GM21717 (cell line): Measurements from ENCODE around the gene GRM5.

Experiments
- ATAC-seq: cut with Tn5 transposase; IDR thresholded peaks from one replicate; pipeline ENCODE4 v1.9.1; 2021; ENCODE audit warnings: mild to moderate bottlenecking, moderate library complexity; ENCODE audit not compliant: unreplicated experiment

The GRM5 gene

DNA sequence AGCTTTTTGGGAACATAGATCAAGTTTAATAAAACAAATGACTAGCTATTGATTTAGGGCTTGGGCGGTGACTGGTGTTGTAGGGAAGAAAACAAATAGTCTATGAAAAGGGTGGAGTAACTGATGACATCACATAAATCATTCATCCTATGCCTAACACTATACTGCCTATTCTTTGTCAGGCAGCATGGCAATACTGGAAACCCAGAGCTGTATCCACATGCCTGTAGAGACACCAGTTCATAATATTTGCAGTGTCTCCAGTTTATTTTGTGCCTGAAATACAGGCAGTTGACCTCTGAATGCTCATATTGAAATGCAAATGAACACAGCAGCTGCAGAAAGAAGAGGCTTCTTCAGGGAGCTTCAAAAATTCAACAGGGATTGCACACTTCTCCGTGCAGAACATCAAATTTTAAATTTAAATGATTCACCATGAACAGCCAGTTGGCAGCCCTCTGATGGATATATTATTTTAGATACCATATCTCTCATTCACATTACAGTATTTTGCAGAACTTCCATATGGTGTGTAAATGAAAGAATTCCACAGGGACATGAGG lies 445.1 kb downstream of the GRM5 start:
- ATAC-seq: no peak

DNA sequence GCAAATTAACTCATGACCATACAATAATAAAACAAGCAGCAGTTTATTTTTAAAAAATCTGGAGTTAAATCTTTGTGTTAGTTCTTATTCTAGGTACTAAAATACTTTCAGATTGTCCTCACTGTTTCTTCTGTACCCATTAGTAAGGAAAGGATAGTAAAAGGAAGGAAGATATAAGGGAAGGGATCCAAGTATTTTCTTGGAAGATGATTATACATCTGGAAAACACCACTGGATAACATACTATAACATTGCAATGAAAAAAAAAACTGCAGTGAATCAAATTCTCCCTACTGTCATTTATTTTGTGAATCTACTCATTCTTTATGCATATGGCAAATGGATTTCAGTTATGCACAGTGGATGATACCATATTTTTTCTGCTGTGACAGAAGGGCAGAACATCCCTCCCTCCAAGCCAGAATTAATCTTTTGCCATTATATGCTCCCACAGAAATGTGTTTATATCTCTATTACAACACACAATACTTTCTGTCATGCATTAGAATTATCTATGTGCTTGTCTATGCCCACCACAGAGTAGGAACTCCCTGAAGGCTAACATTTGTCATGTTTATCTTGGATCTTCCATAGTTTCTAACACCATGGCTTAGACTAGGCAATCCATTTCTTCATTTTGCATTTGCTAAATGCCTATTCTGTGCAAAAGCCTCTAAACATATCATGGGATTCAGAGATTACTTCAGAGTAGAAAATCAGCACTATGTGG lies 446.0 kb downstream of the GRM5 start:
- no peak for ATAC-seq

DNA sequence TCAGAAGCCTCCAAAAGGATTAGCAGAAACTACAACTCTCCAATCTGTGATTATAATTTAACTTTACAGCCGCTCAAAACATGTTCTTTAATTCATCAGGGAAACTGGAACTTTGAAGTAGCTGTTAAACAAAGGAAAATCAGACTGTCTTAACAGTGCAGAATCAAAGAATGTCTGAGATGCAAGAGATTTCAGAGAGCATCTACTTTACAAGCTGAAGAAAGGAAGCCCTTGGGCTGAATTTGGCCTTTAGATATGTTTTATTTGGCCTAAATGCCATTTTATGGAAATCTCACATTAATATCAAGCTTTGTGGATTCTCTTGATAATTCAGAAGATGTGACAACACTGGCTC lies 446.7 kb downstream of the GRM5 start:
- ATAC-seq: no peak

DNA sequence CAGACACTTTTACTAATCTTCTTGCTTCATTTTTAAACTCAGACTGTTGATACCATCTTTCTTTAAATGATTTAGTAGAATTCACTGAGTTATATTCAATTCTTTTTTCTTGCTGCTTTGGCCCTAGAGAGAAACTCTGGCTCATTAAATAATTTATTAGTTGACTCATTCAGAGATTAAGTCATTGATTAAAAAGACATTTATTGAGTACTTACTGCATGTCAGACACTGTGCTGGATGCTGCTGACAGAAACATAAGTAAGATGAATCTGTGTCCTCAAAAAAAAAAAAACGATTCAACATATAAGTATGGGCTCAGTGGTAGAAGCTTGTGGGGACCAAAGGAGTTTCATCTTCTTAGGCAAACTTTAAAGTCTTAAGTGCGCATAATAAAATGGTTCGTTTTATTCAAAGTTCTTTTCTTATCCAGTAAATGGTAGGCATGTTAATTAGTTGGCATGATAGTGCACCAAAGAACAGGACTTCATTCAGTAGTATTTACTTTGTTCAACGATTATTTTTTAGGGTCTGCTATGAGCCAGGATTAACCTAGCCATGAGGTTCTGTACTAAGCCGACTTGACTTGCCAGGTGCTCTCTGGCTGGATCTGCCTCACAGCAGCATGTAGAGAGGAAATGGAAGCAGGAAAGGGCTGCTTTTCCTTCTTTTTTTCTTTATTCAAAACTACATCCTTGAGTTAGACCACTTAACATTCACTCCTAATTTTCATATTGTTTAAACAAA lies 447.3 kb downstream of the GRM5 start:
- ATAC-seq: no peak

DNA sequence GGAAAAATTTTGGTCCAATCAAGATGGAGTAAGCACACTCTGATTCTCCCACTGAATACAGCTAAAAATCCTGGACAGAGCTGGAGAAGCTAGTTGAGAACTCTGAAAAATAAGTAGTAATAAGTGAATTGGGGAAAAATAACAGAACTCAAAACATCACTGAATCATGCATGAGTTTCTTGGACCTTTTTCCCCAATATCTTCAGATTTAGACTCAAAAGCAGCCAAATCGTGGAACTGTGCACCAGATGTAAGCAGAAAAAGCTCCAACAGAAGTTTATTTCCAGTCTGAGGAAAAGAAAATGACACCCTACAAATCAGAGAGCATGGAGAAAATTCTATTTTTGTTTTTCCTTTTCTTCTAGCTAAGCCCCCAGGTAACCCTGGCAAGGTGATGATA lies 448.6 kb downstream of the GRM5 start:
- ATAC-seq: no peak

DNA sequence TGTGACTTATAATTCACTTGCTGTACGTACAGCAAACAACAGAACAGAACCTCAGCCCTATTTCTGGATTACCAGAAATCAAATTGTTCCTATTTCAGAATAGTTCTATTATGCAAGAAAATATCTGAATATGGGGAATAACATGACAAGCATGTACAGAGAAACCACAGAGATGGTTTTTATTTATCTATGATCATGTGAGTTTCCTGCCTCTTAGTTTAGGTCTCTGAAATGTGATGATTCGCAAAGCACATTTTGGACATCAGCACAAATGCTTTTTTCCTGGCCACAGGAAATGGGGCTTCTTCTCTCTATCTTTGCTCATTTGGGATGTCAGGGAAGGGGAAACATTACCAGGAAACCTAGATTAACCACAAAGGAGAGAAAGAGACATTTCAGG lies 461.5 kb downstream of the GRM5 start:
- ATAC-seq: no peak

DNA sequence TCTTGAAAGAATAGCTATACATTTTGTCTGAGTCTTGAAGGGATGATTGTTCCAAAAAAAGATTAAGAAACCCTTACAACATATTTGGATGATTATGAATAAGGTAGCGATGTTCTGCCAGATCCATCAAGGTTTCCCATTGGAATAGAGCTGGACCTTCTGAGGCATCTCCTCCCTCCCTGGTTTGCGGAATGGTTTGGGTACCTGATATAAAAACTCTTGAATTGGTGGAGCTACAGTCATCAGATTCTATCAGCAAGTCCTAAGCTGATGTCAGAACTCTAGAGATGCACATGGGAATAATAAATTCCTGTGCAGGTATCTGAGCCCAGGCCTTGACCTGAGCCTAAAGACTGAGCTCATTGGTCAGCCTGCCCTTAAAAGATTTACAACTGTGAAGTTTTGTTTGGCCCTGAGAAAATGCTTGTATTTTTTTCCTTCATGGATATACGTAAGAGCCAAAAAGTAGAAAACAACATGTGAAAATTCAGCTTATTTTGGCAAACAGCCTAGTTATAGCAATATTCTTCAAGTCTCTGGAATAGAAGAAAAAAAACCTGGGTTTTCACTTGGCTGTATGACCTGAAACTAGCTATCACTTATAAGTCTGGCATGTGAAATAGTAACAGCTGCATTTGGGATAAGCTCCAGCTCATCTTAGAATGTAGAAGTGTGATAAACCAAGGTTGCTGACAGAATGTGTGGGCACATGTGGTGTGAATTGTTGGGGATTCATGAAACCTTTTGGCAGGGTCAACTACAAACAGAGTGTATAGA lies 462.5 kb downstream of the GRM5 start:
- no peak for ATAC-seq

GRCh38 chr11:88597387-88597786 lies 468.4 kb downstream of the GRM5 start:
- ATAC-seq: no peak

DNA sequence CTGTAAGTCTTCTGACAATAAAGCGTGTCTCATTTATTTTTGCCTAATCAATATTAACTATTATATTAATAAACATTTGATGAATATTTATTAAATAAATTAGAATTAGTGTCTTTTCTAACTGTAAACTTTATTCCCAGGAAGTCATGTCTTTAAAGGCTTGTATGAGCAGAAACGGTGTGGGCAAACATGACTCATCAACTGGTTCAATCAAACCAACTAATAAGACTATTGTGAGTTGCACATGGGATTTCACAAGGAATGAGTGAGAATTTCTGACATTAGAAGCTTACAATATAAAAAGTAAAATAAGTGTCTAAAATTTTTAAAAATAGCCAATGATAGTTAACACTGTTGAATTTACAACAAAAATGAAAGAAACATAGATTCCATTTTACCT lies 469.0 kb downstream of the GRM5 start:
- no peak for ATAC-seq

DNA sequence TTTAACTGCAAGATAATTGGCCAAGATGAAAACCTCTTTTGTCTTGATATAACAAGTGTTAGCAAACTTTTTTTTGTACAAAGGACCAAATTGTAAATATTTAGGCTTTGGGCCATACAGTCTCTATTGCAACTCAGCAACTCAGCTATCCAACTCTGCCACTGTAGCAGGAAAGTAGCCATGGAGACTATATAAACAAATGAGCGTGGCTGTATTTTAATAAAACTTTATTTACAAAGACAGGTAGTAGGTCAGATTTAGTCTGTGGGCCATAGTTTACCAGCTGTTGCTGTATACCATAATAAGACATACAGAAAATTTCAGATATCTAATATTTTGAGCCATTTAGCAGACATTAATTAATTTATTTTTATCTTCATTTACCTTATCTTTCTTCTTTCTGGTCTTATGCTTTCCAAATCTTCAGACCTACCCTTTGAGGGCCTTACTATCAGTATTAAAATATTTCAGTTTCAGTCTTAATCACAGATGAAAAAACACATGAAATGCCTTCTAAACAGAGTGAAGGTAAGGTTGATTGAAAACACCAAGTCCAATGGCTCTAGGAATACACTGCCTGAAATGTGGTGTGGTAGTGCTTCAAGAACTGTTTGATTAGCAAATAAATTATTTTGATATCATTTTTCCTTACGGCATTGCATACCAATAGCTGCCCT lies 471.4 kb downstream of the GRM5 start:
- no peak for ATAC-seq

GRCh38 chr11:88590361-88590760 lies 475.4 kb downstream of the GRM5 start:
- no peak for ATAC-seq

DNA sequence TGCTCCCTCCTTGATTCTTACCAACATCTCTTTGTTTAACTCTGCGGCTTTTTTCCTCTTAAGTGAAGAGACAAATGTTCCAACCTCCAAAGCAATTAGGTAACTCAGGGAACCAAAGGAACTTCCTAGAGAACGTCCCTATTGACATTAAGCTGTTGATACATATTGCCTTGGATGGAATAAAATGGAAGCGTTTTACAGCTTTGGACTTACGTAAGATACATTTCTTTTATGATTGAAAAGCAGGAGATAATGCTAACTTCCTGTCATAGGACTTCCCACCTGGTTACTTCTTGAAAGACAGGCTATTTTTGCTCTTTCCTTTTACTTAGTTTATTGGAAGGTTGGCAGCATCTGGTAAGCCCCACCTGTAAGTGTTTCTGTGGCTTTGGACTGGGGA lies 482.5 kb downstream of the GRM5 start:
- no peak for ATAC-seq

- ATAC-seq: no peak
Observed at GRCh38 chr11:88579466-88579865, 486.3 kb downstream of the GRM5 start.

DNA sequence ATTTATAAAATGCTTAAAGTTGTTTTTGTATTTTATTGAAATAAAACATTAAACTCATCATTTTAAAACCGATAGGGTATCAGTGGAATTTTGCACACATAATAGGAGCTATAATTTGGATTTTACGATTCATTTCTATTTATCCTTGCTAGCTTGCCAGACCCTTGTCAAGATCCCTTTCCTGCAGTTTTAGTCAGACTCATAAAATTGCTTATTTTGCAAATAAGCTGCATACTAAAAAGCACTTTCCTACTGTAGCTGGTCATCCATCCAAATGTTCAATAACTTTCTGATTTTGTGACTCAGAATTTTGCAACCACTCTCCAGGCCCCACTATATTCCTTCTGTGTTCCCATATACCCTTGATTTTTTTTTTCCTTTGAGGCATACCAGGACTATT lies 489.0 kb downstream of the GRM5 start:
- ATAC-seq: no peak

GRCh38 chr11:88575916-88576315 lies 489.9 kb downstream of the GRM5 start:
- no peak for ATAC-seq

GRCh38 chr11:88569342-88569741 lies 496.4 kb downstream of the GRM5 start:
- no peak for ATAC-seq

DNA sequence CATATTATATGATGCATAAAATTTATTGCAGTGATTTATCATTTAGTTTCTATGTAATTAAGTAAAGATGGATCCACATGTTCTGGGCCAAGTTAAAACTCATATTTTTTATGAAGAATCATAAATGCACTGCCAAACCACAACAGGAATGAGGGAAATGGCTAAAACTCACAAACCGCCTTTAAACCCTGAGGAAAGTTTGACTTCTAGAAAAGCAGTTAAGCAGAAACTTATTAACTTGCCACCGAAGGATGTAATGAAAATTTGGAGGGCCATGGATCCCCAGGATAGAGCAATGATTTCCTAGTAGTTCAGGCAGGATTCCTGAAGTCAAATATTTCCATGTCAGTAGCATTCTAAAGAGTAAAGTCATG lies 510.0 kb downstream of the GRM5 start:
- ATAC-seq: no peak

GRCh38 chr11:88555018-88555828 lies 510.6 kb downstream of the GRM5 start:
- ATAC-seq: no peak

GRCh38 chr11:88553204-88553603 lies 512.6 kb downstream of the GRM5 start:
- ATAC-seq: no peak

GRCh38 chr11:88552379-88553062 lies 513.3 kb downstream of the GRM5 start:
- ATAC-seq: peak; percentile 94
